ENCODE results near the gene CNGA2. TPM values are rescaled to one million over a fixed set of nuclear protein-coding genes. Genes with fewer than 3 reads are reported as not detected.

The CNGA2 gene
- total and polyA plus RNA-seq, 4 experiments from 2014 or later = not detected

GRCh38 chrX:151790481-151791160, 56.1 kb downstream of the CNGA2 start:
- intact Hi-C loops (cut with micrococcal nuclease) = no loop called here
- H3K9me3 Mint-ChIP-seq = no peaks in the 10 kb centered on the region
- DNase-seq = no peak
- H3K4me3 Mint-ChIP-seq = no peak overlapping the region
- no peaks in the 10 kb centered on the region for H3K36me3 Mint-ChIP-seq
- Histone ChIP-seq H3K9me3 (ENCODE audit: control insufficient read depth in 1 of 2, low read length in 2 of 2) (no peaks in the 10 kb centered on the region), H3K4me1 (ENCODE audit: insufficient read depth, low read length) (no peaks in the 10 kb centered on the region), H3K4me3 (ENCODE audit: low read length in 2 of 2) (no peak overlapping the region), H3K36me3 (ENCODE audit: insufficient read depth, low read length) (no peaks in the 10 kb centered on the region), H3K27ac (ENCODE audit: low read depth, low read length) (no peak overlapping the region), H3K27me3 (ENCODE audit: insufficient read depth, low read length) (no peaks in the 10 kb centered on the region)
- CTCF ChIA-PET (ENCODE audit: partially characterized antibody) = no interaction called here
- no peaks in the 10 kb centered on the region for H3K4me1 Mint-ChIP-seq
- H3K27me3 Mint-ChIP-seq = peaks cover 0 to 1% of the 10 kb centered on the region in 2 donors
- POLR2A ChIA-PET (ENCODE audit: partially characterized antibody) = no interaction called here
- no peak overlapping the region for H3K27ac Mint-ChIP-seq

- CTCF ChIA-PET (ENCODE audit: partially characterized antibody) = no interaction called here
- no peaks in the 10 kb centered on the region for H3K4me1 ChIP-seq (ENCODE audit: insufficient read depth, low read length)
Measured at GRCh38 chrX:151791961-151792360, 57.4 kb downstream of the CNGA2 start.

GRCh38 chrX:151792505-151792904, 58.0 kb downstream of the CNGA2 start:
- DNase-seq = no peak
- POLR2A ChIA-PET (ENCODE audit: partially characterized antibody) = no interaction called here
- Histone ChIP-seq H3K9me3 (ENCODE audit: control insufficient read depth in 1 of 2, low read length in 2 of 2) (no peaks in the 10 kb centered on the region), H3K4me1 (ENCODE audit: insufficient read depth, low read length) (no peaks in the 10 kb centered on the region), H3K27me3 (ENCODE audit: insufficient read depth, low read length) (no peaks in the 10 kb centered on the region), H3K36me3 (ENCODE audit: insufficient read depth, low read length) (no peaks in the 10 kb centered on the region), H3K4me3 (ENCODE audit: low read length in 2 of 2) (no peak overlapping the region), H3K27ac (ENCODE audit: low read depth, low read length) (no peak overlapping the region)
- H3K27me3 Mint-ChIP-seq = peaks cover 0 to 2% of the 10 kb centered on the region in 2 donors
- no peak overlapping the region for H3K4me3 Mint-ChIP-seq
- peak overlapping the region in 1 of 7 donors; percentile 83 for H3K27ac Mint-ChIP-seq
- CTCF ChIA-PET (ENCODE audit: partially characterized antibody) = no interaction called here
- no peaks in the 10 kb centered on the region for H3K4me1 Mint-ChIP-seq
- H3K9me3 Mint-ChIP-seq = peaks cover 0 to 2% (median 0%) of the 10 kb centered on the region in 8 donors
- intact Hi-C loops (cut with micrococcal nuclease) = no loop called here
- H3K36me3 Mint-ChIP-seq = no peaks in the 10 kb centered on the region

More at GRCh38 chrX:151791961-151792360, 57.4 kb downstream of the CNGA2 start:
- Histone ChIP-seq H3K4me3 (ENCODE audit: low read length in 2 of 2) (no peak overlapping the region), H3K9me3 (ENCODE audit: control insufficient read depth in 1 of 2, low read length in 2 of 2) (no peaks in the 10 kb centered on the region), H3K27ac (ENCODE audit: low read depth, low read length) (no peak overlapping the region), H3K27me3 (ENCODE audit: insufficient read depth, low read length) (no peaks in the 10 kb centered on the region), H3K36me3 (ENCODE audit: insufficient read depth, low read length) (no peaks in the 10 kb centered on the region)
- H3K9me3 Mint-ChIP-seq = peaks cover 0 to 2% (median 0%) of the 10 kb centered on the region in 8 donors
- POLR2A ChIA-PET (ENCODE audit: partially characterized antibody) = no interaction called here
- no peaks in the 10 kb centered on the region for H3K4me1 Mint-ChIP-seq
- H3K27me3 Mint-ChIP-seq = no peaks in the 10 kb centered on the region
- H3K4me3 Mint-ChIP-seq = no peak overlapping the region
- no peak overlapping the region for H3K27ac Mint-ChIP-seq
- H3K36me3 Mint-ChIP-seq = no peaks in the 10 kb centered on the region
- intact Hi-C loops (cut with micrococcal nuclease) = no loop called here
- DNase-seq = no peak

- Histone ChIP-seq H3K27ac (ENCODE audit: low read depth, low read length) (no peak overlapping the region), H3K4me3 (ENCODE audit: low read length in 2 of 2) (no peak overlapping the region), H3K27me3 (ENCODE audit: insufficient read depth, low read length) (no peaks in the 10 kb centered on the region), H3K9me3 (ENCODE audit: control insufficient read depth in 1 of 2, low read length in 2 of 2) (no peaks in the 10 kb centered on the region), H3K36me3 (ENCODE audit: insufficient read depth, low read length) (no peaks in the 10 kb centered on the region), H3K4me1 (ENCODE audit: insufficient read depth, low read length) (no peaks in the 10 kb centered on the region)
- intact Hi-C loops (cut with micrococcal nuclease) = no loop called here
- CTCF ChIA-PET (ENCODE audit: partially characterized antibody) = no interaction called here
- Mint-ChIP-seq H3K4me1 (no peaks in the 10 kb centered on the region), H3K27ac (no peak overlapping the region), H3K27me3 (peaks cover 0 to 2% of the 10 kb centered on the region in 2 donors), H3K4me3 (no peak overlapping the region), H3K9me3 (peaks cover 0 to 2% (median 0%) of the 10 kb centered on the region in 8 donors), H3K36me3 (no peaks in the 10 kb centered on the region)
- POLR2A ChIA-PET (ENCODE audit: partially characterized antibody) = no interaction called here
- DNase-seq = no peak
Measured at GRCh38 chrX:151793886-151794285, 59.3 kb downstream of the CNGA2 start.

Other genes starting within 250 kb of the CNGA2 start
- gene PASD1, start 171.1 kb upstream of the CNGA2 start, total RNA-seq = not detected
- gene PASD1, start 171.1 kb upstream of the CNGA2 start, polyA plus RNA-seq = not detected
- gene PRRG3, start 39.3 kb upstream of the CNGA2 start, total RNA-seq = not detected
- gene PRRG3, start 39.3 kb upstream of the CNGA2 start, polyA plus RNA-seq = not detected
- not detected for gene FATE1, start 18.7 kb upstream of the CNGA2 start, total RNA-seq
- not detected for gene FATE1, start 18.7 kb upstream of the CNGA2 start, polyA plus RNA-seq
- not detected for gene MAGEA4, start 178.1 kb downstream of the CNGA2 start, total RNA-seq
- not detected for gene MAGEA4, start 178.1 kb downstream of the CNGA2 start, polyA plus RNA-seq
- gene GABRE, start 239.9 kb downstream of the CNGA2 start, total RNA-seq = not detected
- not detected for gene GABRE, start 239.9 kb downstream of the CNGA2 start, polyA plus RNA-seq

All from CD4-positive, alpha-beta memory T cell (primary cell).